Hematopoietic multipotent progenitor cell treated with erythropoietin and hydrocortisone succinate and interleukin-3 and kit ligand, for 15 days (in vitro differentiated cells): ENCODE results near the gene TRABD.
A peak's percentile ranks its signal among the peaks of the same experiment; 100 is the strongest.
"Not testable (repeated sequence)": the region's sequence is repeated elsewhere in the genome, so short reads cannot be mapped to it uniquely, and the experiment has no call there.

Source experiments
- DNase-seq: peaks from one replicate; pipeline ENCODE4 v3.0.0-alpha.2; 2015; ENCODE audit warnings: low spot score

Gene TRABD

DNA sequence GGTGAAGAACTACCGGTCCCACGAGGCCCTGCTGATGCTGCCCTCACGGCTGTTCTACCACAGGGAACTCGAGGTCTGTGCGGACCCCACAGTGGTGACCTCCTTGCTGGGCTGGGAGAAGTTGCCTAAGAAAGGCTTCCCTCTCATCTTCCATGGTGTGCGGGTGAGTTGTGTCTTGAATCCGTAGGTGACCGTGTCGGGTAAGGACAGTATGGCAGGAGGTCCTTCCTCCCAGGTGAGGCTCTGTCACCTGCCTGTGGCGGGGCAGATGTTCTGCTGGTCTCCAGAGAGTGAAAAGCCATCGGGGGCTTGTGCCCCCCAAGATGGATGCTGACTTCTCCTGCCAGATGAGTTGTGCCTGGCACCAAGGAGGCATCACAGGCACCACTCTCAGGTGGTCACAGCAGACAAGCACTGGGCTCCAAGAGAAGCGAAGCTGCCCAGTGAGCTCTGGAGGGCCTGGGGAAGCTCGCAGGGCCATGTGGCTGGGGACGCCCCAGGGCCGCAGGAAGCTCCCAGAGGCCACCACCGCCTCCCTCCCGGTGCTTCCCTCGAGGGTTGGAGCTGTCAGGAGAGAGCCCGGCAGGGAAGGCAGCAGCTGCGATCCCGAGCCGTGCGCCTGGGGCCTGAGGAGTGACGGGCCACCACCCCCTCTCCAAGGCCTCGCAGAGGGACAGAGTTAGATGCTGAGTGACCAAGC, 32.5 kb upstream of the TRABD start:
- no peak for DNase-seq

DNA sequence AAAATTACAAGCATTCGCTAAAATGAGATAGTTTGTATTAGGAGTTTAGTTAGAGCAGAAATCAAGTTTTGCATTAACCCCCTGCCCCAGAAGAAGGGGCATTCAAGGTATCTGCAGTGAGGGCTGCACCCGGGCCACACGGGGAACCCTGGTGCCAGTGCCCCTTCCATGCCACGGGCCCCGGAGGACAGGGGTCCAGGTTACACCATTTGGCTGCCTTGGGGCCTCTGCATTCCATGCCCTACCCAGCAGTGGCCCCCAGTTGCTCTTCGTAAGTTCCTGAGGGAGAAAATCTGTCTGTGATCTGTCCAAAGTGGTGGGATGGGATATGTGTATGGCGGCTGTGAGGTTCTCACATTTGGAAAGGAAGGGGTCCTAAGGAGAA, 32.0 kb upstream of the TRABD start:
- DNase-seq, result no peak

GRCh38 chr22:50157709-50158375, 27.9 kb upstream of the TRABD start:
- no peak for DNase-seq

DNA sequence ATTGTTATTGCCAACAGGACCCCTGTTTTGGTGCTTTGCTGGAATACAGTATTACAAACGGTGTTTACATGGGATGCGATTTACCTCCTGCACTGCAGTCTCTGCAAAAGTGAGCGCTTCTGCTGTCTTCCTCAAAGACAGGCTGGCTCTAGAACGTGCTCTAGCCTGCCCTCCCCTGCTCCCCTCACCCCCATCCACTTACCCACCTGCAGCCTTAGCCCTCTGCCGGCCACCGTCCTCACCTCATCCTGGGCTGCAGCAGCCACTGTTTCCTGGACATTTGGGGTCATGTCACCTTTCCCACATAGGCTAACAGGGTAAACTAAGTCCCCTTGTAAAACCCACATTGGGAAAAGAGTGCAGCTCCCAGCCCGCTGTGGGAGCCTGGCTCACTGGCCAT, 24.8 kb upstream of the TRABD start:
- no peak for DNase-seq

- no peak for DNase-seq
Measured at GRCh38 chr22:50161508-50162390, 24.0 kb upstream of the TRABD start.

- DNase-seq, result no peak
Measured at GRCh38 chr22:50162391-50162956, 23.2 kb upstream of the TRABD start.

DNA sequence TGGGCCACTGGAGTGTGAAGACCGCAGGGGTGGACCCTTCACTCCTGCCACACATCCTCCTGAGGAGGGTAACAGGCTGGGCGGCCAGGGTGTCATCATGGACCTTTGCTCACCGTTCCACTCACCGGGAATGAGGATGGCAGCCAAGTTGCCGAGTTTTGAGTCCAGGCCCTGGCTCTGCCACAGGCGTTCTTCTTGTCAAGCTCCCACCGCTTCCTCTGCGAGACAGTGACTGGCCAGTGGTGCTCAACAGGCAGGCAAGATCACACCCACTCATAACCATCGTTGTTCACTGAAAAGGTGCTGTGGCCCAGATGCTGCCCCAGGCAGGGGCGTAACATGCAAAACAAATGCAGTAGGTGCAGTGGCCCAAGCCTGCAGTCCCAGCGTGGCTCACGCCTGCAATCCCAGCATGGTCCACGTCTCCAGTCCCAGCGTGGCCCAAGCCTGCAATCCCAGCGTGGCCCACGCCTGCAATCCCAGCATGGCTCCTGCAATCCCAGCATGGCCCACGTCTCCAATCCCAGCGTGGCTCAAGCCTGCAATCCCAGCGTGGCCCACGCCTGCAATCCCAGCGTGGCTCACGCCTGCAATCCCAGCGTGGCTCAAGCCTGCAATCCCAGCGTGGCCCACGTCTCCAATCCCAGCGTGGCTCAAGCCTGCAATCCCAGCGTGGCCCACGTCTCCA, 20.1 kb upstream of the TRABD start:
- no peak for DNase-seq

DNA sequence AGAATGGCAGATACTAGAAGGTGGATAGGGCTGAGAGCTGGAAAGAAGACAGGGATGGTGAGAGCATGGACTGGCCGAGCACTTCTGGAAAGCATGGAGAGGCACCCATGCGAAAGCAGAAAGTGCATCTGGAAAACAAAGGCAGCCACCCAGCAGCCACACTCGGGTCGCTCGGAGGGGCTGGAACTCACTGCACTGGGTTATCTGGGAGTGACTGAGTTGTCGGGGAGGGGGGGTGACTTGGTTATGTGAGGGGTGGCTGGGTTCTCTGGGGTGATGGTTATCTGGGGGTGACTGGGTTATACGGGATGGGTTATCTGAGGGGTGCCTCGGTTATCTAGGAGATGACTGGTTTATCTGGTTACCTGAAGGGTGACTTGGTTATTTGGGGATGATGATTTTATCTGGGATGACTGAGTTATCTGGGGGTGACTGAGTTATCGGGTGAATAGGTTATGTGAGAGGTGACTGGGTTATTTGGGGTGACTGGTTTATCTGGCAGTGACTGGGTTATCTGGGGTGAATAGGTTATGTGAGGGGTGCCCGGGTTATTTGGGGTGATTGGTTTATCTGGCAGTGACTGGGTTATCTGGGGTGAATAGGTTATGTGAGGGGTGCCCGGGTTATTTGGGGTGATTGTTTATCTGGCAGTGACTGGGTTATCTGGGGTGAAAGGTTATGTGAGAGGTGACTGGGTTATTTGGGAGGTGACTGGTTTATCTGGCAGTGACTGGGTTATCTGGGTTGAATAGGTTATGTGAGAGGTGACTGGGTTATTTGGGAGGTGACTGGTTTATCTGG, 17.8 kb upstream of the TRABD start:
- DNase-seq, result no peak

GRCh38 chr22:50168490-50169180, 17.1 kb upstream of the TRABD start:
- DNase-seq, result not testable (repeated sequence)

GRCh38 chr22:50169181-50169759, 16.4 kb upstream of the TRABD start:
- DNase-seq, result no peak

- DNase-seq, result peak; percentile 25
Measured at GRCh38 chr22:50169774-50170341, 15.9 kb upstream of the TRABD start.

DNA sequence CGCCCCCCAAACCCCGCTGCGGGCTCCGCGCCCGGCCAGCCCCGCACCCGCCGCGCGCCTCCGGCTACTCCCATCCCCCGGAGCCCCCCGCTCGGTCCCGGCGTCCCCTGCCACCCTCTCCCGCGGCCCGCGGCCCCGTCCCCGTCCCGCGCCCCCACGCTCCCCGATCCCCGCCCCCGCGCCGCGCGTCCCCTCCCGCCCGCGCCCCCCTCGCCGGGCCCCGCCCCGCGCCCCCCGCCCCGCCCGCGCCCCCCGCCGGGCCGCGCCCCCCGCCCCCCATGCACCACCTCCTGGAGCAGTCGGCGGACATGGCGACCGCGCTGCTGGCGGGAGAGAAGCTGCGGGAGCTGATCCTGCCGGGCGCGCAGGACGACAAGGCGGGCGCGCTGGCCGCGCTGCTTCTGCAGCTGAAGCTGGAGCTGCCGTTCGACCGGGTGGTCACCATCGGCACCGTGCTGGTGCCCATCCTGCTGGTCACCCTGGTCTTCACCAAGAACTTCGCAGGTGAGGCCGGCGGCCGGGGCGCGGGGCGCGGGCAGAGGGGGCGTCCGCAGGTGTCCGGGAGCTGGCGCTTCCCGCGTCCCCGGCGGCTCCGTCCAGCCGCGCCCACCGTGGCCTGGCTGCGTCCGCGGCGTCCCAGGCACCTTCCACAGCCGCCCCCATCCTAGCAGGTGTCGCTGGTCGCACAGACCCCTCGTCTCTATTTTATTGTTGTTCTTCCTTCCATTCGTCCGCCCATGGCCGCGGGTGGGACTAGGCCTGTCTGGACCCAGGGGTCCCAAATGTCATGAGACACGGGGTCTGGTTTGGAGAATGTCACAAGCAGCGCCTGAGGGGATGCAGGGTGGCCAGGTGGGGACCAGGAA, 15.0 kb upstream of the TRABD start, which contains the start of gene PANX2:
Gene PANX2, plus strand, starts transcription at position 279 of the 866 bp plus-strand sequence. Its CDS starts 0 bp downstream, at position 279.
- DNase-seq, result no peak

- no peak for DNase-seq
Measured at GRCh38 chr22:50171319-50171964, 14.3 kb upstream of the TRABD start.

DNA sequence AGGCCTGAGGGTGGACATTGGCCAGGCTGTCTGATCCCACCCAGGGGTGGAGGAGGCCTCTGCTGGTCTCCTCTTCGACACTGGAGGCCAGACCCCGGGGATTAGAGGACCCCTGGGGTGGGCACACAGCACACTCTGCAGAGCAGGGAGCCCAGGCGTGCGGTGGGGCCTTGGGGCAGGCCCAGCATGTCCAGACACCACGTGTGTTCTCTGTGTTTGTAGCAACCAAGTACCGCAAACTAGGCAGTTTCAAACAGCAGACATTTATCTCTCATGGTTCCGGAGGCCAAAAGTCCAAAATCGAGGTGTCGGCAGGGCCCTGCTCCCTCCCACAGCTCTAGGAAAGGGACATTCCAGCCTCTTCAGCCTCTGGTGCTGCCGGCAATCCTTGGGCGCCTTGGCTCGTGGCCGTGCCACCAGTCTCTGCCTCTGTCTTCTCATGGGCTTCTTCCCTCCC, 13.7 kb upstream of the TRABD start:
- no peak for DNase-seq

DNA sequence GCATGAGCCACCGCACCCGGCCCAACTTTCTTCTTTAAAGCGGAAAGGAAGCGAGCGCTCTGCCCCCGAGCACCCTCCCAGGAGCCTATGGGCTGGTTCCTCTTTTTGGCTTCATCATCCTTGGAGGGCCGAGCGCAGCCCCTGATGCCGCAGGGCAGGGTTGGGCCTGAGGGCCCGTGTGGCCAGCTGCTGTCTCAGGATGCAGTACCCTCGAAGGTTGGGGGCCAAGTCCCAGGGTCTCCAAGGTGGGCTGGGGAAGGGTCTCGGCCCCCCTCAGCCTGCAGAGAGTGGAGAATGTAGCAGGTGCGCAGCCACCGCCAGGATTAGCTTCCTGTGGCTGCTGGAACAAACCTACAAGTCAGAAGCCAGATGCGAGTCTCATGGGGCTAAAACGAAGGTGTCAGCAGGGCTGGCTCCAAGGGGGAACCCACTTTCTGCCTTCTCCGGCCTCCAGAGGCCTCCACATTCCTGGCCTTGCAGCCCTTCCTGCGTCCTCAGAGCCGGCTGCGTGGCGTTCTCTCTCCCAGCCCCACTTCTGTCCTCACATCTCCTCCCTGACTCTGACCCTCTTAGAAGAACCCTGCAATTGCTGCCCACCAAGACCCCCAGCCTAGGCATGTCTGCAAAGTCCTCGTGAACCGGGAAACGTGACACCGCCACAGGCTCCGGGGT, 12.3 kb upstream of the TRABD start:
- DNase-seq, result no peak

DNA sequence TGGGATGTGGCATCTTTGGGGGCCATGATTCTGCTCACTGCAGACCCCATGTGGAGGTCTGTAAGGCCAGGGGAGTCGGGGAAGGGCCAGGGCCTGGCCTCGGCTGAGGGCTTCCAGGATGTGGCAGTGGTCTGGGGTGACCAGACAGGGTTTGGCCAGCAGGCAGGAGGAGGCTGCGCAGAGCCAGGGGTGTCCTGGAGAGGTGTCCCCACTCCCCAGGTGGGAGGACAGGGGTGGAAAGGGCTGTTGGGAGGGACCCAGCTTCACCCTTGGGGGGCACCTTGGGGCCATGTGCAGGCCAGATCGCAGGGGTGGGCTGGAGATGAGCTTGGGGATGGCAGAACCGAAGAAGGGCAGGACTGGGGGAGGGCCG, 11.7 kb upstream of the TRABD start:
- DNase-seq, result no peak

- no peak for DNase-seq
Measured at GRCh38 chr22:50174382-50175190, 11.1 kb upstream of the TRABD start.
